Prostate gland (tissue), 2 donors: ENCODE measurements around the gene VWF.

Experiments used
- POLR2AphosphoS5 ChIP-seq: sonication (generic); formaldehyde crosslinking; IDR thresholded peaks from one replicate; pipeline ENCODE4 v1.6.1; 2017; ENCODE audit warnings: antibody characterized with exemption
- TF ChIP-seq, protein P1 (sequence below), 4 experiments: fragments of 200-600 bp in 2 of 4; fragments of 450-650 bp in 2 of 4; sonication (generic) in 2 of 4; IDR thresholded peaks; 1 replicate in 3 of 4; 2 replicates in 1 of 4; pipeline ENCODE4 v1.5.1; 2016 to 2019; ENCODE audit warnings: antibody characterized with exemption in 4 of 4, mild to moderate bottlenecking in 2 of 4, moderate library complexity in 2 of 4

DNA sequence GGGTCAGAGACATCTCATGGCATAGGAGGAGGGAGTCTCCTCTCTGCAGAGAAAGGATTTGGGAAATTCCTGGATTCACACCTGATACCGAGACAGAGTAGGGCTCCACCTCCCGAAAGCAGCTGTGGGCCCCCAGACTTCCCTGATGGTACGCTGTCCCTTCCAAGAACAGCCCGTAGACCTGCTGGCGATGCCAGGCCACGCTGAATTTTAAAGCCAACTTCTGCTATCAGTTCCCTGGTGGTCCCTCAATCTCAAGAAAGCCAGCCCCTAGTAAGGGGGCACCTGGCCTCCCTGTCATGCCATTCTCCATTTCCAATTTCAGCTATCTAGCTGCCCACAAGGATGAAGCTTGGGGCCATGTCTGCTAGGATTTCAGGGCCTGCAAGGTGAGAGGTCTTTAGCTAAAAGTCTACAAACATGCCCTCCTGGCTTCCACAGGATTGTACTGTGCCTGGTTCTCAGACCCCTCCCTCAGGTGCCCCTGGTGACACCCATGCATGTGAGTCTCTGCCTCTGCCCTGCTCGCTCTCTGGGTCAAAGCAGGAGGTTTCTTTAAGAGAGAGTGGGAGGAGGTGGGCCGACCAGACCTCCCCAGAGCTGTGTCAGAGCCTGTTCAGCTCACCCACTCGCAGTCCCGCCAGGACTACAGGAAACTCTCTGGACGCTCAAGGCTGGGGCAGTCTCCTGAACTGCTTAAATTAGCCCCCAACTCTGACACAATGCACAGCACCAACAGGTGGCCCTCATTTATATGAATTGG, 209.9 kb downstream of the VWF start:
- TF ChIP-seq, protein P1, sequence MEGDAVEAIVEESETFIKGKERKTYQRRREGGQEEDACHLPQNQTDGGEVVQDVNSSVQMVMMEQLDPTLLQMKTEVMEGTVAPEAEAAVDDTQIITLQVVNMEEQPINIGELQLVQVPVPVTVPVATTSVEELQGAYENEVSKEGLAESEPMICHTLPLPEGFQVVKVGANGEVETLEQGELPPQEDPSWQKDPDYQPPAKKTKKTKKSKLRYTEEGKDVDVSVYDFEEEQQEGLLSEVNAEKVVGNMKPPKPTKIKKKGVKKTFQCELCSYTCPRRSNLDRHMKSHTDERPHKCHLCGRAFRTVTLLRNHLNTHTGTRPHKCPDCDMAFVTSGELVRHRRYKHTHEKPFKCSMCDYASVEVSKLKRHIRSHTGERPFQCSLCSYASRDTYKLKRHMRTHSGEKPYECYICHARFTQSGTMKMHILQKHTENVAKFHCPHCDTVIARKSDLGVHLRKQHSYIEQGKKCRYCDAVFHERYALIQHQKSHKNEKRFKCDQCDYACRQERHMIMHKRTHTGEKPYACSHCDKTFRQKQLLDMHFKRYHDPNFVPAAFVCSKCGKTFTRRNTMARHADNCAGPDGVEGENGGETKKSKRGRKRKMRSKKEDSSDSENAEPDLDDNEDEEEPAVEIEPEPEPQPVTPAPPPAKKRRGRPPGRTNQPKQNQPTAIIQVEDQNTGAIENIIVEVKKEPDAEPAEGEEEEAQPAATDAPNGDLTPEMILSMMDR (IDR thresholded peaks at IDR 0.05), result no peak
- TF ChIP-seq POLR2AphosphoS5, result no peak
